ENCODE data around the gene KCNQ1.

DNA sequence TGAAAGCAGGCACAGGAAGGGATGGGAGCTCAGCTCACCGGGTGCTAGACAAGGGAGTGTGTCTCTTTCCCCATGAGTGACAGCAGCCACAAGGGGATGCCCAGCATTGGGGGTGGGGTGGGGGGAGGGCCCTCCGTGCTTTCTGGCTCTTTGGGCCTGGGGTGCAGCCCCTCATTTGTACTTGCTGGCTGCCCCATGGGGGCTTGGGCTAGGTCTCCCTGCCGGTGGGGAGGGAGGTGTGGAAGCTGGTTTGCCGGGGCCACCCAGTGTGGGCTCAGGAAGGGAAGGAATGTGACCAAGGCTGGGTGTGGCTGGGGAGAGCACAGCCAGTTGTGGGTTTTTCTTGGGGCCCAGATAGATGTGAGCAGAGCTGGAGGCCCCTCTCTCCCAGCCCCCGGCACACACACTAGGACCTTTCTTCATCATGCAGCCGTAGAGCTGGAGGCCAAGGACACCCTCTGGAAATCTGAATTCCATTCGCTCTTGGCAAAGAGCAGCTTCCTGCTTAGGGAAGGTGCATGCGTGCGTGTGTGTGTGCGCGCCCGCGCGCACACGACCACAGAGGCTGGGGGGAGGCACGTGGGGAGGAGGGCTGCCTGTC lies 229.2 kb downstream of the KCNQ1 start:
- no peak for TF ChIP-seq HNRNPUL1 (IDR thresholded peaks at IDR 0.05; ENCODE audit: low read depth, low read length)
- no peak for TF ChIP-seq FOXK2 (IDR thresholded peaks at IDR 0.05)
- no peak for TF ChIP-seq ZC3H4 (CRISPR knock-in tag; IDR thresholded peaks at IDR 0.05; ENCODE audit: borderline replicate concordance)
- no peak for TF ChIP-seq BHLHE40 (IDR thresholded peaks at IDR 0.05; ENCODE audit: low read length)
- TF ChIP-seq, protein P1, sequence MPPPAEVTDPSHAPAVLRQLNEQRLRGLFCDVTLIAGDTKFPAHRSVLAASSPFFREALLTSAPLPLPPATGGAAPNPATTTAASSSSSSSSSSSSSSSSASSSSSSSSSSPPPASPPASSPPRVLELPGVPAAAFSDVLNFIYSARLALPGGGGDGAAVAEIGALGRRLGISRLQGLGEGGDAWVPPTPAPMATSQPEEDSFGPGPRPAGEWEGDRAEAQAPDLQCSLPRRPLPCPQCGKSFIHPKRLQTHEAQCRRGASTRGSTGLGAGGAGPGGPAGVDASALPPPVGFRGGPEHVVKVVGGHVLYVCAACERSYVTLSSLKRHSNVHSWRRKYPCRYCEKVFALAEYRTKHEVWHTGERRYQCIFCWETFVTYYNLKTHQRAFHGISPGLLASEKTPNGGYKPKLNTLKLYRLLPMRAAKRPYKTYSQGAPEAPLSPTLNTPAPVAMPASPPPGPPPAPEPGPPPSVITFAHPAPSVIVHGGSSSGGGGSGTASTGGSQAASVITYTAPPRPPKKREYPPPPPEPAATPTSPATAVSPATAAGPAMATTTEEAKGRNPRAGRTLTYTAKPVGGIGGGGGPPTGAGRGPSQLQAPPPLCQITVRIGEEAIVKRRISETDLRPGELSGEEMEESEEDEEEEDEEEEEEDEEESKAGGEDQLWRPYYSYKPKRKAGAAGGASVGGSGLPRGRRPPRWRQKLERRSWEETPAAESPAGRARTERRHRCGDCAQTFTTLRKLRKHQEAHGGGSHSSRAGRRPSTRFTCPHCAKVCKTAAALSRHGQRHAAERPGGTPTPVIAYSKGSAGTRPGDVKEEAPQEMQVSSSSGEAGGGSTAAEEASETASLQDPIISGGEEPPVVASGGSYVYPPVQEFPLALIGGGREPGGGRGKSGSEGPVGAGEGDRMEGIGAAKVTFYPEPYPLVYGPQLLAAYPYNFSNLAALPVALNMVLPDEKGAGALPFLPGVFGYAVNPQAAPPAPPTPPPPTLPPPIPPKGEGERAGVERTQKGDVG (CRISPR knock-in tag; IDR thresholded peaks at IDR 0.05; ENCODE audit: borderline replicate concordance): no peak
- no peak for TF ChIP-seq EP300 (IDR thresholded peaks at IDR 0.05; ENCODE audit: low read depth in 2 of 2, low read length in 2 of 2)
- TF ChIP-seq EP300 (CRISPR knock-in tag; IDR thresholded peaks at IDR 0.05; ENCODE audit: borderline replicate concordance): no peak
- 0 out of 2 replicates have a peak, but pooled peaks have one; percentile 22 for TF ChIP-seq RBFOX2 (IDR thresholded peaks at IDR 0.05; ENCODE audit: low read depth, low read length)
- TF ChIP-seq, protein P2, sequence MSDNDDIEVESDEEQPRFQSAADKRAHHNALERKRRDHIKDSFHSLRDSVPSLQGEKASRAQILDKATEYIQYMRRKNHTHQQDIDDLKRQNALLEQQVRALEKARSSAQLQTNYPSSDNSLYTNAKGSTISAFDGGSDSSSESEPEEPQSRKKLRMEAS (IDR thresholded peaks at IDR 0.05): no peak
- TF ChIP-seq, protein P3, sequence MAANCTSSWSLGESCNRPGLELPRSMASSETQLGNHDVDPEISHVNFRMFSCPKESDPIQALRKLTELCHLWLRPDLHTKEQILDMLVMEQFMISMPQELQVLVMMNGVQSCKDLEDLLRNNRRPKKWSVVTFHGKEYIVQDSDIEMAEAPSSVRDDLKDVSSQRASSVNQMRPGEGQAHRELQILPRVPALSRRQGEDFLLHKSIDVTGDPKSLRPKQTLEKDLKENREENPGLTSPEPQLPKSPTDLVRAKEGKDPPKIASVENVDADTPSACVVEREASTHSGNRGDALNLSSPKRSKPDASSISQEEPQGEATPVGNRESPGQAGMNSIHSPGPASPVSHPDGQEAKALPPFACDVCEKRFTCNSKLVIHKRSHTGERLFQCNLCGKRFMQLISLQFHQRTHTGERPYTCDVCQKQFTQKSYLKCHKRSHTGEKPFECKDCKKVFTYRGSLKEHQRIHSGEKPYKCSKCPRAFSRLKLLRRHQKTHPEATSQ (CRISPR knock-in tag; IDR thresholded peaks at IDR 0.05; ENCODE audit: borderline replicate concordance): no peak
- TF ChIP-seq, protein P4, sequence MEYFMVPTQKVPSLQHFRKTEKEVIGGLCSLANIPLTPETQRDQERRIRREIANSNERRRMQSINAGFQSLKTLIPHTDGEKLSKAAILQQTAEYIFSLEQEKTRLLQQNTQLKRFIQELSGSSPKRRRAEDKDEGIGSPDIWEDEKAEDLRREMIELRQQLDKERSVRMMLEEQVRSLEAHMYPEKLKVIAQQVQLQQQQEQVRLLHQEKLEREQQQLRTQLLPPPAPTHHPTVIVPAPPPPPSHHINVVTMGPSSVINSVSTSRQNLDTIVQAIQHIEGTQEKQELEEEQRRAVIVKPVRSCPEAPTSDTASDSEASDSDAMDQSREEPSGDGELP (IDR thresholded peaks at IDR 0.05; ENCODE audit: borderline replicate concordance, low read depth): no peak
- TF ChIP-seq, protein P5, sequence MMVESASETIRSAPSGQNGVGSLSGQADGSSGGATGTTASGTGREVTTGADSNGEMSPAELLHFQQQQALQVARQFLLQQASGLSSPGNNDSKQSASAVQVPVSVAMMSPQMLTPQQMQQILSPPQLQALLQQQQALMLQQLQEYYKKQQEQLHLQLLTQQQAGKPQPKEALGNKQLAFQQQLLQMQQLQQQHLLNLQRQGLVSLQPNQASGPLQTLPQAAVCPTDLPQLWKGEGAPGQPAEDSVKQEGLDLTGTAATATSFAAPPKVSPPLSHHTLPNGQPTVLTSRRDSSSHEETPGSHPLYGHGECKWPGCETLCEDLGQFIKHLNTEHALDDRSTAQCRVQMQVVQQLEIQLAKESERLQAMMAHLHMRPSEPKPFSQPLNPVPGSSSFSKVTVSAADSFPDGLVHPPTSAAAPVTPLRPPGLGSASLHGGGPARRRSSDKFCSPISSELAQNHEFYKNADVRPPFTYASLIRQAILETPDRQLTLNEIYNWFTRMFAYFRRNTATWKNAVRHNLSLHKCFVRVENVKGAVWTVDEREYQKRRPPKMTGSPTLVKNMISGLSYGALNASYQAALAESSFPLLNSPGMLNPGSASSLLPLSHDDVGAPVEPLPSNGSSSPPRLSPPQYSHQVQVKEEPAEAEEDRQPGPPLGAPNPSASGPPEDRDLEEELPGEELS (CRISPR knock-in tag; IDR thresholded peaks at IDR 0.05): no peak
- TF ChIP-seq, protein P6, sequence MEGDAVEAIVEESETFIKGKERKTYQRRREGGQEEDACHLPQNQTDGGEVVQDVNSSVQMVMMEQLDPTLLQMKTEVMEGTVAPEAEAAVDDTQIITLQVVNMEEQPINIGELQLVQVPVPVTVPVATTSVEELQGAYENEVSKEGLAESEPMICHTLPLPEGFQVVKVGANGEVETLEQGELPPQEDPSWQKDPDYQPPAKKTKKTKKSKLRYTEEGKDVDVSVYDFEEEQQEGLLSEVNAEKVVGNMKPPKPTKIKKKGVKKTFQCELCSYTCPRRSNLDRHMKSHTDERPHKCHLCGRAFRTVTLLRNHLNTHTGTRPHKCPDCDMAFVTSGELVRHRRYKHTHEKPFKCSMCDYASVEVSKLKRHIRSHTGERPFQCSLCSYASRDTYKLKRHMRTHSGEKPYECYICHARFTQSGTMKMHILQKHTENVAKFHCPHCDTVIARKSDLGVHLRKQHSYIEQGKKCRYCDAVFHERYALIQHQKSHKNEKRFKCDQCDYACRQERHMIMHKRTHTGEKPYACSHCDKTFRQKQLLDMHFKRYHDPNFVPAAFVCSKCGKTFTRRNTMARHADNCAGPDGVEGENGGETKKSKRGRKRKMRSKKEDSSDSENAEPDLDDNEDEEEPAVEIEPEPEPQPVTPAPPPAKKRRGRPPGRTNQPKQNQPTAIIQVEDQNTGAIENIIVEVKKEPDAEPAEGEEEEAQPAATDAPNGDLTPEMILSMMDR (CRISPR knock-in tag; IDR thresholded peaks at IDR 0.05): no peak
- TF ChIP-seq BRD4 (CRISPR knock-in tag; IDR thresholded peaks at IDR 0.05): no peak
- TF ChIP-seq ARID2 (CRISPR knock-in tag; IDR thresholded peaks at IDR 0.05; ENCODE audit: borderline replicate concordance): no peak

All from HepG2 (cell line).